Measurements from ENCODE around the gene SLC28A3.

SLC28A3 gene

GRCh38 chr9:84339503-84339902 lies 1.1 kb downstream of the SLC28A3 start:
- DNase-seq: no peak

DNA sequence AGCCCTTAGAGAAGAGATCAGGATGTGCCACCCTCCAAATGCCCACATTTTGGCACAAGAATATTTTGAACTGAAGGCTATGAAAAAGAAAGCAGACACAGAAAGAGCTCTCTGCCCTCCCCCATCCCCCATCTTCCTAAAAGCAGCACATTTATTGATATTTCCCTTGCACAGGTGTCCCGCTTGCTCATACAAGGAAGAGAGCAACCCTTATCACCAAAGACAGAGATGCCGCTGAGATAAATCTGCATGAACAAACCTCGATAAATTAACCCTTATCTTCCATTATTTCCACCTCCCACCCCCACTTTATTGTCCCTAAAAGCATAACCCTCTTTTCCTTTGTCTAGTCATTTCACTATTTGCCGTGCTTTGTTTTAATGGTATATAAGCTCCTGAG lies 1.8 kb downstream of the SLC28A3 start:
- no peak for DNase-seq

GRCh38 chr9:84337252-84337651 lies 3.3 kb downstream of the SLC28A3 start:
- no peak for DNase-seq

- DNase-seq: no peak
Observed at GRCh38 chr9:84331119-84331809, 9.3 kb downstream of the SLC28A3 start.

DNA sequence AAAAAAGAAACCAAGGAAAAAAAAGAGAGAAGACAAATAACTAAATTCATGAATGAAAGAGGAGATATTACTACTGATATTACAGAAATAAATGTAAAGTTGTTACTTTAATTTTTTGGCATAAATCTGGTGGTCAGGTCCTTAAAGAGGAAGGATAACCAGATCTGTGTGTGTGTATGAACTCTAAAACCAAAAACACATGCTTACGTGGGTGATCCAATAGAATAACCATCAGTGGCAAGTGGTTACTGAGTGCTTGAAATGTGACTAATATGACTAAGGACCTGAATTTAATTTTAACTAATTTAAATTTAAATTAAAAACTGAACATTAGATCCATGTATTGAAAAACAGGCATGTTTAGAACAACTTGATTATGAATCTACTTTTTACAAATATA lies 10.3 kb downstream of the SLC28A3 start:
- DNase-seq: no peak

- no peak for DNase-seq
Observed at GRCh38 chr9:84327184-84327583, 13.4 kb downstream of the SLC28A3 start.

DNA sequence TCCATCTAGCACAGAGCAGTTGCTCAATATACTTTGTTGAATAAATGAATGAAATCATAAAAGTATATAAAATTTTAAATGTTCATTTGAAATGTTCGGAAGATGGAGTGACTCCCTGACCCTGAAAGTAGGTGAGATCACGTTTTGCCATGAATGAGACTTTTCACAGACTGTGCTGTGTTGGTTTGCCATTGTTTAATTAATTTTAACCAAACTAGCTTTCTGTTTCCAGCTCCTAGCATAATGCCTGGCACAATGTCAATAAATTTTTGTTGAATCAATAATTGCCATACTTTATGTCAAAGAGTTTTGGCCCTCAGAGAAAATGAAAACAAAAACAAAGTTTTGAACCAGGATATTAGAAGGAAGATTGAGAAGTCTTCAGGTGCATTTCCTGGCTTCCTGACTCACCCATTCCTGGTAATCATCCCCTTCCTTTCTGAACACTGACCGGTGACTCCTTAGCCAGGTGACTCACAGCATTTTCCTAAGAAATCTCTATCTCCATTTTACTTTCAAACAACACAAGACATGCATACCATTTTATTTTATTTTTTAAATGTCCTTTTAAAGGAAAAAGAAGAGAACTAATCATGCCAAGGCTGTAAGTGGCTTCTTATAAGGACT lies 15.1 kb downstream of the SLC28A3 start:
- DNase-seq: no peak

DNA sequence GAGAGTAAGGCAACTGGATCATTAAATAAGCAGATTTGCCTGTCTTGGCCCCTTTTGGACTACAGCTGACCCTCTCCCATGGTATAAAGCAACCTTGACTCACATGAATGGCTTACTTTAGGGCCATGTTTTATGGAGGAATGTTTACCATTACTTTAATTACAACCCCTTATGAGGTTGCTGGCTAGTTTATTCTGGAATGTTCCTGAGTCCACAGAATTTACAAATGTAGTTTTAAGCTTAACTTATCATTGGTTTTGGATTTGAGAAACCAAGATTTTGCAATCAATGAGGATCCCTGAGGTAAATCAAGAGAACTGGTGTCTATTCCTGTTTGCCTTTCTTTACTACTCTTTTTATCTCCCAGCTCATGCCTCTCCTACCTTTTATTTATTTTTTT lies 15.7 kb downstream of the SLC28A3 start:
- DNase-seq: no peak

DNA sequence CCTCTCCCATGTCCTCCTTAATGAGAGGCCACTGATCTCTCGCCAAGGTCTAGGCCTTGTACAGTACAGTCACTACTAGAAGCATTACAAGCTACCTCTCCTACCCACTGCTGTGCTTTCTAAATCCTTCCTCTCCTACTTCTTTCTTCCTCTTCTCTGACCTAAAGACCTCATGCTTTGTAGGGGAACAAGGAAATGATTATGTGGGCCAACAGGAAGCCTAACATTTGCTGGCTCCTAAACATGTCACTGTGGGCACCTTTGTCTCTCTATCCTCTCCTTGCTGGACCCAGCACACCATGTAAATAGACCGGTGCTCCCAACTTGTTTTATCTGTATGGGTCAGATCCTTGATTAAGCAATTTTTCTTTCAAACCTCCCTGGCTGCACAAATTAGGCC lies 16.7 kb downstream of the SLC28A3 start:
- DNase-seq: no peak

DNA sequence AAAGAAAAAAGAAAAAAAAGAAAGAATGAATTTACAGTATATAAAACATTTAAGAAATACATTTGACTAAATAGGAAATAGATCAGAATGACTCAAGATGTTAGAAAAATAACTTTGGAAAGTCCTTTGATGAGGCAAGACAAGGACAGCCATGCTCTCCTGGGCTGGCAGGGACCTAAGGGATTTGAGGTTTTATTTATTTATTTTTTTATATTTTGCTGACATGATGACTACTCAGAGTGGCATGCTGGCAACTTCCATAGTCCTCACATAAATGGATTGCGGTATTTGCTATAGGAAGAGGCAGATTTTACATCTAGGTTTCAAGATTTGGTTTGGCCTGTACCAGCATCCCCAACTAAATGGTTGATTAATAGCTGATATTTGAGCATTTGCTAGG lies 17.7 kb downstream of the SLC28A3 start:
- no peak for DNase-seq

DNA sequence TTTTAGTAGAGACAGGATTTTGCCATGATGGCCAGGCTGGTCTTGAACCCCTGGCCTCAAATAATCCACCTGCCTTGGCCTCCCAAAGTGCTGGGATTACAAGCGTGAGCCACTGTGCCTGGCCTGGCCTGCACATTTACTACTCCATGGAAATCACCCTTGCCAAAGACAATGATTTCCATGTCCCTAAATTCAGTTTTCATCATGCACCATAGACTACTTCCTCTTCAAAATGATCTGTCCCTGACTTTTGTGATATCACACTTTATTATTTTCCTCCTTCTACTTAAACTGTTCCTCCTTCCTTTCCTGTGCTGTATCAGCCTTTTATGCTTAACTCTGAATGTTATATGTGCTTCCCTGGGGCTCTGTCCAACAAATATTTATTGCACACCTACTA lies 20.3 kb downstream of the SLC28A3 start:
- no peak for DNase-seq

GRCh38 chr9:84319632-84320031 lies 20.9 kb downstream of the SLC28A3 start:
- no peak for DNase-seq

DNA sequence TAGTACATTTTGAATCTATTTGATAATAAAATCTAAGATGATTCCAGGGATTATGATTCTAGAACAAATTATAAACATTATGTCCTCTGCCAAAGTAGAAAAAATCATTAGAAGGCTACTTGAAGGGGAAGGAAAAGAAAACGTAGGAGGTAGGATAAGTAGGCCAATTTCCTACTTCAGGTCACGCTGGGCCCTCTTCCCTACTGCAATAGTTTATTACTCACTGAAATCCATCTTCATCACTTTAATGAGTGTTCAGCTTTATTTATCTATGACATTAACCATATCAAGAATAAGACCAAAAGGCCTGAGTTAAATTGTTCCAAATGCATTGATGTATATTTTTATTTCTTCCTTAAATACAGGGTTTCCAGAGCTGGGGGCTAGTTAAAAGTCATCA lies 21.6 kb downstream of the SLC28A3 start:
- DNase-seq: no peak

GRCh38 chr9:84317563-84317962 lies 23.0 kb downstream of the SLC28A3 start:
- DNase-seq: no peak

GRCh38 chr9:84315278-84315877 lies 25.2 kb downstream of the SLC28A3 start:
- DNase-seq: peak; percentile 70

DNA sequence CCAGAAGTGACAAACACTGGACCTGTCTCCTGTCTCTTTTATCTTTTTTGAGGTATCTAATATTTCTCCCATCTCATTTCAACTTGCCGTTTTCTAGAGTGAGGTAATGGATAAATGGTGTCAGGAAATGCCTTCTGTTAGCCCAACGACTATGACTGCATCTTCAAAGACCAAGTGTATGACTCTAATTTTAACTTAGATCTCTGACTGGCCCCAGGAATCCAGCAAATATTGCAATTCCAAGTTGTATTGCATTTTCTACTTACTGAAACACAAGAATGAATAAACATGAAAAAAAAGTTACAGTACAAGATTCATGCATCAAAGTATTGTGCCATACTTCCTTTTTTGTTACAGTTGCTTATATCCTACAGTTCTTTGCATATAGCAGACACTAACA lies 26.3 kb downstream of the SLC28A3 start:
- DNase-seq: no peak

GRCh38 chr9:84310883-84311282 lies 29.7 kb downstream of the SLC28A3 start:
- no peak for DNase-seq

GRCh38 chr9:84305497-84306131 lies 34.9 kb downstream of the SLC28A3 start:
- DNase-seq: no peak

- no peak for DNase-seq
Observed at GRCh38 chr9:84304166-84304565, 36.4 kb downstream of the SLC28A3 start.

GRCh38 chr9:84303061-84303460 lies 37.5 kb downstream of the SLC28A3 start:
- no peak for DNase-seq

- no peak for DNase-seq
Observed at GRCh38 chr9:84301851-84302250, 38.7 kb downstream of the SLC28A3 start.

DNA sequence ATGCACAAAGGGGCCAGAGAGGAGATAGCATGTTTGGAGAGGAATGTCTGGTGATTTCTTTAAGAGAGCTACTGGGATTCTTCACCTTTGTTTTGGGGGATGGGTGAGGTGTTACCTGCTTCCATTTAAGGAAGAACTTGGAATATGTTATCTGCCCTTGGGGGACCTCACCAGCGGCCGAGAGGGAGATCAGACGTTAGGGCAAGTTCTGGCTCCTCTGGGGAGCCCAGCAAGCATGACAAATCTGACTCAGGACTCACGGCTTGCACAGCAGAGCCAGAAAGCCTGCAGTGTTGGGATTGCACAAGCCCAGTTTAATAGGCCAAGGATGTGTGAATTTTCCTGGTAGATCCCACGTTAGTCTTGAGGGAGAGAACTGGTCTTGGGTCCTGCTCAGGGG lies 40.3 kb downstream of the SLC28A3 start:
- DNase-seq: no peak

GRCh38 chr9:84297162-84297821 lies 43.3 kb downstream of the SLC28A3 start:
- DNase-seq: no peak

Measured in right hindlimb (tissue), 1 donor.